Activated CD8-positive, alpha-beta memory T cell treated with anti-CD3 and anti-CD28 coated beads, Interleukin-2, amount 50 U/mL, for 1 hour (primary cell): ENCODE data around the gene CHRNA3.
"Not testable (repeated sequence)": the region's sequence is repeated elsewhere in the genome, so short reads cannot be mapped to it uniquely, and the experiment has no call there.

Experiments used
- DNase-seq: peaks from one replicate; pipeline ENCODE4 v3.0.0-alpha.2; 2020; ENCODE audit errors: extremely low read depth

The CHRNA3 gene

GRCh38 chr15:78560201-78560600 is 60.6 kb downstream of the CHRNA3 start:
- DNase-seq, result not testable (repeated sequence)

- no peak for DNase-seq
Measured at GRCh38 chr15:78552597-78552996, 68.2 kb downstream of the CHRNA3 start.

GRCh38 chr15:78551902-78552301 is 68.9 kb downstream of the CHRNA3 start:
- no peak for DNase-seq

GRCh38 chr15:78550815-78551214 is 70.0 kb downstream of the CHRNA3 start:
- DNase-seq, result no peak

GRCh38 chr15:78550194-78550593 is 70.6 kb downstream of the CHRNA3 start:
- no peak for DNase-seq
